Measurements from ENCODE around the gene RASSF4.

Gene RASSF4, protein sequence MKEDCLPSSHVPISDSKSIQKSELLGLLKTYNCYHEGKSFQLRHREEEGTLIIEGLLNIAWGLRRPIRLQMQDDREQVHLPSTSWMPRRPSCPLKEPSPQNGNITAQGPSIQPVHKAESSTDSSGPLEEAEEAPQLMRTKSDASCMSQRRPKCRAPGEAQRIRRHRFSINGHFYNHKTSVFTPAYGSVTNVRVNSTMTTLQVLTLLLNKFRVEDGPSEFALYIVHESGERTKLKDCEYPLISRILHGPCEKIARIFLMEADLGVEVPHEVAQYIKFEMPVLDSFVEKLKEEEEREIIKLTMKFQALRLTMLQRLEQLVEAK

GRCh38 chr10:44959247-44960087 is at the start of gene RASSF4:
Gene RASSF4 (plus strand): TSS chr10:44959802. CDS start chr10:44970203, 10,401 bp downstream.
- WGBS (ENCODE audit: insufficient coverage, insufficient read length) = no CpG with 5 or more reads among the region's 74 CpGs
- H3K9me3 ChIP-seq (ENCODE audit: control insufficient read depth, insufficient read depth, low read length) = no peaks in the 10 kb centered on the region
- H3K4me1 ChIP-seq (ENCODE audit: control insufficient read depth, insufficient read depth, low read length) = peaks cover 6% of the 10 kb centered on the region
- DNase-seq (ENCODE audit: low read depth, low spot score) = no peak
- H3K4me3 ChIP-seq (ENCODE audit: low read length) = peak within 1 kb of the TSS; percentile 73; the same call in 1 of the 2 replicates
- H3K27me3 ChIP-seq (ENCODE audit: control insufficient read depth, insufficient read depth, low read length) = no peaks in the 10 kb centered on the region
- no peak within 1 kb of the TSS for H3K27ac ChIP-seq (ENCODE audit: low read length)
- H3K36me3 ChIP-seq (ENCODE audit: control insufficient read depth, insufficient read depth, low read length) = no peaks in the 10 kb centered on the region

GRCh38 chr10:44909910-44910309 is 49.7 kb upstream of the RASSF4 start:
- H3K36me3 ChIP-seq (ENCODE audit: control insufficient read depth, insufficient read depth, low read length) = no peaks in the 10 kb centered on the region
- H3K4me1 ChIP-seq (ENCODE audit: control insufficient read depth, insufficient read depth, low read length) = peaks cover 4% of the 10 kb centered on the region
- H3K27me3 ChIP-seq (ENCODE audit: control insufficient read depth, insufficient read depth, low read length) = no peaks in the 10 kb centered on the region
- H3K27ac ChIP-seq (ENCODE audit: low read length) = no peak overlapping the region
- no peak for DNase-seq (ENCODE audit: low read depth, low spot score)
- no peaks in the 10 kb centered on the region for H3K9me3 ChIP-seq (ENCODE audit: control insufficient read depth, insufficient read depth, low read length)
- no CpG with 5 or more reads among the region's 1 CpG for WGBS (ENCODE audit: insufficient coverage, insufficient read length)
- no peak overlapping the region for H3K4me3 ChIP-seq (ENCODE audit: low read length)

DNA sequence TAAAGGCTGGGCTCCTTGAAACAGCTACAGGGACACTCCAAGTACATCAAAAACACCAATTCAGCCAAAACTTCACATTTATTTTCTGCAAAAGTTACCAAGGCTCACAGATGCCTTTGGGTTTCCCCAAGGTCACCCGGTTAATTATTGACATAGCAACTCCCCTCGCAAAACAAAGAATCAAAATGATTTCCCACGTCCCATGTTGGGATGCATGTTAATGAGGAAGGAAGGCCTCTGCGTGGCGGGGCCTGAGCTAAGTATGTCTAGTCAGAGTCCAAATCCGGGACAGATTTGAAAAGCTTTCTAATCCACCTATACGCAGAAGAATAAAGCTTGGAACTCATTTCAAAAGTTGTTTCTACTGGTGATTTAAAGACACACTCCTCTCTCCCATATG is 49.0 kb upstream of the RASSF4 start:
- Histone ChIP-seq H3K27ac (ENCODE audit: low read length) (no peak overlapping the region), H3K4me3 (ENCODE audit: low read length) (no peak overlapping the region), H3K27me3 (ENCODE audit: control insufficient read depth, insufficient read depth, low read length) (no peaks in the 10 kb centered on the region), H3K9me3 (ENCODE audit: control insufficient read depth, insufficient read depth, low read length) (no peaks in the 10 kb centered on the region), H3K36me3 (ENCODE audit: control insufficient read depth, insufficient read depth, low read length) (no peaks in the 10 kb centered on the region), H3K4me1 (ENCODE audit: control insufficient read depth, insufficient read depth, low read length) (peaks cover 4% of the 10 kb centered on the region)
- WGBS (ENCODE audit: insufficient coverage, insufficient read length) = no CpG with 5 or more reads among the region's 7 CpGs
- DNase-seq (ENCODE audit: low read depth, low spot score) = no peak

DNA sequence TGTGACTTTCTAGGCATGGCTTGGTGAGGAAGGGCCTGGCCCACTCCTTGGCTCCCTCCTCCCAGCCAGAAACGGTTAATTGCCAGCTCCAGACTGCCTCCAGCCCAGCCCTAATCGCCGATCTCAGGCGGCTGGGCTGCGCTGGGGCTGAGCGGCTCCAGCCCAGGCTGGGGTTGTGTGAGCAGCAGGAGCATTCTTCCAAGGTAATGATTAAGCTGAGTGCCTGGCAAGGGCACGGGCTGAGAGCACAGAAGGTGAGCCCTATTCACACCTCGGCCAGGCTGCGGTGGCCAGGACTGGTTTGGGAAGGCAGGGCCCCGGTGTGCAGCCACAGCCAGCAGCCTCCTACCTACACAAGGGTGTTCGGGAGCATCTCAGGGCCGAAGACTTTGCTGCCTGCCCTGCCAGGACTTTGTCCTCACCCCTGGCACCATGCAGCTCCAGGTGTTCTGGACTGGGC is 48.5 kb upstream of the RASSF4 start, which contains the start of gene TMEM72:
TMEM72 (plus strand) TSS at position 257 of the 460 bp plus-strand sequence; CDS start at position 433, 176 bp downstream.
- WGBS (ENCODE audit: insufficient coverage, insufficient read length) = no CpG with 5 or more reads among the region's 12 CpGs
- DNase-seq (ENCODE audit: low read depth, low spot score) = no peak
- no peak within 1 kb of the TSS for H3K27ac ChIP-seq (ENCODE audit: low read length)

DNA sequence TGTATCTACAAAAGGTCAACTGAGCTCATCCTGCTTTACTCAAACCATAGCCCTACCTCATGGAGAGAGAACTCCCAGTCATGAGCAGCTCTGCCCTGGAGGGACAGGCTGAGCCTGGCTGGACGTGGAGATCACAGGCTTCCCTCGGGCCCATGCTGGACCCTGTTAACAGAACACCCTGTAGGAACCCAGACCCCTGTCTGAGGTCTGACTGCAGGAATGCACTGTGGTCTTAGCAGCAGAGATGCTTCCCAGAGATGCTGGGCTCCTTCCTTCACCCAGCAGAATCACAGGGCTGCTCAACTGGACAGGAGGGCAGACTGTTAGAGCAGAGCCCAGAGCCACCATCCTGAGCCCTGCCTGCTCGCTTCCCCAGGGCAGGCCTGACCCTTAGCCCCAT is 47.7 kb upstream of the RASSF4 start:
- no peaks in the 10 kb centered on the region for H3K36me3 ChIP-seq (ENCODE audit: control insufficient read depth, insufficient read depth, low read length)
- no peak overlapping the region for H3K27ac ChIP-seq (ENCODE audit: low read length)
- no peak overlapping the region for H3K4me3 ChIP-seq (ENCODE audit: low read length)
- H3K9me3 ChIP-seq (ENCODE audit: control insufficient read depth, insufficient read depth, low read length) = no peaks in the 10 kb centered on the region
- H3K4me1 ChIP-seq (ENCODE audit: control insufficient read depth, insufficient read depth, low read length) = peaks cover 5% of the 10 kb centered on the region
- WGBS (ENCODE audit: insufficient coverage, insufficient read length) = no CpG with 5 or more reads among the region's 3 CpGs
- no peak for DNase-seq (ENCODE audit: low read depth, low spot score)
- no peaks in the 10 kb centered on the region for H3K27me3 ChIP-seq (ENCODE audit: control insufficient read depth, insufficient read depth, low read length)

More for the DNA sequence above, 48.5 kb upstream of the RASSF4 start, which contains the start of gene TMEM72:
- Histone ChIP-seq H3K4me1 (ENCODE audit: control insufficient read depth, insufficient read depth, low read length) (peaks cover 5% of the 10 kb centered on the region), H3K36me3 (ENCODE audit: control insufficient read depth, insufficient read depth, low read length) (no peaks in the 10 kb centered on the region), H3K4me3 (ENCODE audit: low read length) (no peak within 1 kb of the TSS), H3K27me3 (ENCODE audit: control insufficient read depth, insufficient read depth, low read length) (no peaks in the 10 kb centered on the region), H3K9me3 (ENCODE audit: control insufficient read depth, insufficient read depth, low read length) (no peaks in the 10 kb centered on the region)

DNA sequence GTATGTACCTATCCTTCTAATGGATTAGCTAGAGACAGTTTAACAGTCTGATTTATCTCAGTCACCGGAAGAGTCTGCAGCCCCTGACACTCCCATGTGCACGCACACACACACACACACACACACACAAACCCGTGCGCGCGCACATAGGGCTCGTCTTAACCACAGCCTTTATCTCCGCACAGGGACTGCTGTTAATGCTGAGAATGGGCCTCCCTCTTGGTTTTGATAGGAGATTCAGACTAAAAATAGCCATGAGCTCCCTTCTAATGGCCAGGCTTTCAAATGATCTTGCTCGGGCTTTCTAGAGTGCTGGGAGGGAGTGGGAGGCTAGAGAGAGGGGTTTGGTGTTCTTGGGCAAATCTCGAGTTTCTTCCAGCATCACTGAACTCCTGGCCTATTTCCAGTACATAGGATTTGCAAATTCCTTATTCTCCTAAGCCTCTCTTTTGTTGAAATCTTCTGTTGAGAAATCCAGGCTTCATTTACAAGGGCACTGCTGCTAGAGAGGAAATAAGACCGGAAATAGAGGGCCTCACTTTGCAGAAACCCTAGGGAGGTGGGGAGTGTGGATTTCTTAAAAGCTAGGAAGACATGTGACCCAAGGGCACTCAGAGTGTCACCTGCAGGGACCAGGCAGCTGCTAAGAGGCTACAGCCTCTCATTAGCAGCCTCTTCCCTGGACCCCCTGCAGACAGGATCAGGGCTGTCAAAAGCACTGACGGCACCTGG is 46.1 kb upstream of the RASSF4 start:
- WGBS (ENCODE audit: insufficient coverage, insufficient read length) = no CpG with 5 or more reads among the region's 12 CpGs
- H3K4me1 ChIP-seq (ENCODE audit: control insufficient read depth, insufficient read depth, low read length) = peaks cover 1% of the 10 kb centered on the region; the same call in 1 of the 2 replicates
- no peak overlapping the region for H3K27ac ChIP-seq (ENCODE audit: low read length)
- H3K4me3 ChIP-seq (ENCODE audit: low read length) = no peak overlapping the region
- H3K36me3 ChIP-seq (ENCODE audit: control insufficient read depth, insufficient read depth, low read length) = no peaks in the 10 kb centered on the region
- no peaks in the 10 kb centered on the region for H3K27me3 ChIP-seq (ENCODE audit: control insufficient read depth, insufficient read depth, low read length)
- DNase-seq (ENCODE audit: low read depth, low spot score) = no peak
- H3K9me3 ChIP-seq (ENCODE audit: control insufficient read depth, insufficient read depth, low read length) = no peaks in the 10 kb centered on the region

- Histone ChIP-seq H3K27ac (ENCODE audit: low read length) (no peak overlapping the region), H3K4me1 (ENCODE audit: control insufficient read depth, insufficient read depth, low read length) (peaks cover 1% of the 10 kb centered on the region; the same call in 1 of the 2 replicates), H3K36me3 (ENCODE audit: control insufficient read depth, insufficient read depth, low read length) (no peaks in the 10 kb centered on the region), H3K4me3 (ENCODE audit: low read length) (no peak overlapping the region), H3K27me3 (ENCODE audit: control insufficient read depth, insufficient read depth, low read length) (no peaks in the 10 kb centered on the region), H3K9me3 (ENCODE audit: control insufficient read depth, insufficient read depth, low read length) (no peaks in the 10 kb centered on the region)
- WGBS (ENCODE audit: insufficient coverage, insufficient read length) = no CpG with 5 or more reads among the region's 2 CpGs
- DNase-seq (ENCODE audit: low read depth, low spot score) = no peak
These were observed 44.7 kb upstream of the RASSF4 start for GRCh38 chr10:44914891-44915290.

DNA sequence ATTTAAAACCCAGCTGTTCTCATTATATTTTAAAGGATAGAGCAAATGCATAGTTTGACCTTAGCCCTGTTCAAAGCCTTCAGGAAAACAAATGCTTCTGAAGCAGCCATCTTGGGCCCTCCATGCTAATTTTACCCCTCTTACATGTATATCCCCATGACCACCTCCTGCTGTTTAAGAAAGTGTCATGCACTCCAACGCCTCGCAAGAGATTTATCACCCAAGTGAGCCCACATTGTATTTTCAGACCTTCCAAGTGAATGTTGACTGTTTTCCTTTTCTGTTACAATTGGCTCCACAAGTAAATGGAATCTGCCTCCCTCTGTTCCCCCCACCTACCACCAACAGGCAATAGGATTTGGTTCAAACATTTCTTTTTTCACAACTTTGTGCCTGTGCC is 43.2 kb upstream of the RASSF4 start:
- no CpG with 5 or more reads among the region's 2 CpGs for WGBS (ENCODE audit: insufficient coverage, insufficient read length)
- no peaks in the 10 kb centered on the region for H3K9me3 ChIP-seq (ENCODE audit: control insufficient read depth, insufficient read depth, low read length)

DNA sequence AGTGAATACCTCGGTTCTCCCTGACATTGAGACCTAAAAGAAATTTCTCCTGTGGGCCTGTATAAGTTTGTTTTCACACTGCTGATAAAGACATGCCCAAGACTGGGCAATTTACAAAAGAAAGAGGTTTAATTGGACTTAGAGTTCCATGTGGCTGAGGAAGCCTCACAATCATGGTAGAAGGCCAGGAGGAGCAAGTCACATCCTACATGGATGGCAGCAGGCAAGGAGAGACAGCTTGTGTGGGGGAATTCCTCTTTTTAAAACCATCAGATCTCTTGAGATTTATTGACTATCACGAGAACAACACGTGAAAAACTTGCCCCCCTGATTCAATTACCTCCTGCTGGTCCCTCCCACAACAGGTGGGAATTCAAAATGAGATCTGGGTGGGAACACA is 41.8 kb upstream of the RASSF4 start:
- Histone ChIP-seq H3K4me1 (ENCODE audit: control insufficient read depth, insufficient read depth, low read length) (peaks cover 1% of the 10 kb centered on the region; the same call in 1 of the 2 replicates), H3K9me3 (ENCODE audit: control insufficient read depth, insufficient read depth, low read length) (no peaks in the 10 kb centered on the region), H3K27ac (ENCODE audit: low read length) (no peak overlapping the region), H3K4me3 (ENCODE audit: low read length) (no peak overlapping the region), H3K36me3 (ENCODE audit: control insufficient read depth, insufficient read depth, low read length) (no peaks in the 10 kb centered on the region), H3K27me3 (ENCODE audit: control insufficient read depth, insufficient read depth, low read length) (no peaks in the 10 kb centered on the region)
- WGBS (ENCODE audit: insufficient coverage, insufficient read length) = no CpG with 5 or more reads among the region's 3 CpGs
- DNase-seq (ENCODE audit: low read depth, low spot score) = no peak

More for the DNA sequence above, 43.2 kb upstream of the RASSF4 start:
- DNase-seq (ENCODE audit: low read depth, low spot score) = no peak
- H3K36me3 ChIP-seq (ENCODE audit: control insufficient read depth, insufficient read depth, low read length) = no peaks in the 10 kb centered on the region
- H3K27me3 ChIP-seq (ENCODE audit: control insufficient read depth, insufficient read depth, low read length) = no peaks in the 10 kb centered on the region
- no peak overlapping the region for H3K27ac ChIP-seq (ENCODE audit: low read length)
- peaks cover 1% of the 10 kb centered on the region; the same call in 1 of the 2 replicates for H3K4me1 ChIP-seq (ENCODE audit: control insufficient read depth, insufficient read depth, low read length)
- no peak overlapping the region for H3K4me3 ChIP-seq (ENCODE audit: low read length)

- no CpG with 5 or more reads among the region's 3 CpGs for WGBS (ENCODE audit: insufficient coverage, insufficient read length)
- H3K27ac ChIP-seq (ENCODE audit: low read length) = no peak overlapping the region
- H3K27me3 ChIP-seq (ENCODE audit: control insufficient read depth, insufficient read depth, low read length) = no peaks in the 10 kb centered on the region
- DNase-seq (ENCODE audit: low read depth, low spot score) = no peak
- no peak overlapping the region for H3K4me3 ChIP-seq (ENCODE audit: low read length)
- H3K9me3 ChIP-seq (ENCODE audit: control insufficient read depth, insufficient read depth, low read length) = no peaks in the 10 kb centered on the region
- H3K36me3 ChIP-seq (ENCODE audit: control insufficient read depth, insufficient read depth, low read length) = no peaks in the 10 kb centered on the region
- peaks cover 2% of the 10 kb centered on the region for H3K4me1 ChIP-seq (ENCODE audit: control insufficient read depth, insufficient read depth, low read length)
These were observed 39.4 kb upstream of the RASSF4 start for GRCh38 chr10:44920252-44920651.
